ENCODE results near the gene SOCS7.

Gene SOCS7

DNA sequence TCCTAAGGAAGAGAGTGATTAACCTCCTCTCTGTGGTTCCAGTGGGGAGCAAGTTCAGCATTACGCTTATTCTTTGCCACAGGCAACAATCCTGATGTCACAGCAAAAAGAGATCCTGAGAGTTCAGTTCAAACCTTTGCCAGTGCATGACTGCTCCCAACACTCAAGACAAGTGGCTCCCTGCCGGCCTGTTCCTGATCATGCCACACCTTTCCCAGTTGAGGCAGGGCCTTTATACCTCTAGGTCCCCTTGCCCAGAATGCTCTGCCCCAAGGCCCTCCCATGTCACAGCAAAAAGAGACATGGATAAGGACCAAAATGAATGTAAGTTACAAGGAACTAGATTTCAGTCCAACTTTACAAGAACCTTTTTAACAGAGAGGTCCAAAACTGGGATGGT lies 45.6 kb downstream of the SOCS7 start:
- H3K4me3 ChIP-seq (ENCODE audit: low read depth, low read length): no peak overlapping the region
- in situ Hi-C loops (cut with HindIII; ENCODE audit: low sequenced_read_pairs): no loop called here
- no peak for DNase-seq (ENCODE audit: low read depth, low spot score)
- TF ChIP-seq, protein P1, sequence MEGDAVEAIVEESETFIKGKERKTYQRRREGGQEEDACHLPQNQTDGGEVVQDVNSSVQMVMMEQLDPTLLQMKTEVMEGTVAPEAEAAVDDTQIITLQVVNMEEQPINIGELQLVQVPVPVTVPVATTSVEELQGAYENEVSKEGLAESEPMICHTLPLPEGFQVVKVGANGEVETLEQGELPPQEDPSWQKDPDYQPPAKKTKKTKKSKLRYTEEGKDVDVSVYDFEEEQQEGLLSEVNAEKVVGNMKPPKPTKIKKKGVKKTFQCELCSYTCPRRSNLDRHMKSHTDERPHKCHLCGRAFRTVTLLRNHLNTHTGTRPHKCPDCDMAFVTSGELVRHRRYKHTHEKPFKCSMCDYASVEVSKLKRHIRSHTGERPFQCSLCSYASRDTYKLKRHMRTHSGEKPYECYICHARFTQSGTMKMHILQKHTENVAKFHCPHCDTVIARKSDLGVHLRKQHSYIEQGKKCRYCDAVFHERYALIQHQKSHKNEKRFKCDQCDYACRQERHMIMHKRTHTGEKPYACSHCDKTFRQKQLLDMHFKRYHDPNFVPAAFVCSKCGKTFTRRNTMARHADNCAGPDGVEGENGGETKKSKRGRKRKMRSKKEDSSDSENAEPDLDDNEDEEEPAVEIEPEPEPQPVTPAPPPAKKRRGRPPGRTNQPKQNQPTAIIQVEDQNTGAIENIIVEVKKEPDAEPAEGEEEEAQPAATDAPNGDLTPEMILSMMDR (IDR thresholded peaks at IDR 0.05; ENCODE audit: low read depth, low read length): no peak

DNA sequence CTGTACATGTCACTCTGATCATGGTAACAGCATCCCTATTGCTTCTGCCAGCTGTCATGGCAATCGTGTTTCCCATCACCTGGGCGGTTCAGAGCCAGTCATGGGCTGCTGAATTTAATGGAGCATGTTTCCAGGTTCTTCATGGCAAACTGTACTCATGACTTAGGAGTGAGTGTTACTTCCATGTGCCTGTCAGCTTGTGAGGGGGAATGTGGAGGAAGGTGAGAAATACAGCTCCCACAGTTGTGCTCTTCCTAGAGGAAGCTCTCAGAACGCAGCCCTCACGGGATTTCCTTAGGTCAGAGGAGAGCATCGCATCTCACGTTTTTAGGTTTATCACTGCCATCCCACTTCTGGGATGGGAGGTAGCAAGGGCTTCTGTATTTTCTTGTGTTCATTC lies 48.6 kb downstream of the SOCS7 start:
- no peak overlapping the region for H3K4me3 ChIP-seq (ENCODE audit: low read depth, low read length)
- DNase-seq (ENCODE audit: low read depth, low spot score): no peak
- in situ Hi-C loops (cut with HindIII; ENCODE audit: low sequenced_read_pairs): no loop called here
- TF ChIP-seq, protein P1 (IDR thresholded peaks at IDR 0.05; ENCODE audit: low read depth, low read length): no peak

DNA sequence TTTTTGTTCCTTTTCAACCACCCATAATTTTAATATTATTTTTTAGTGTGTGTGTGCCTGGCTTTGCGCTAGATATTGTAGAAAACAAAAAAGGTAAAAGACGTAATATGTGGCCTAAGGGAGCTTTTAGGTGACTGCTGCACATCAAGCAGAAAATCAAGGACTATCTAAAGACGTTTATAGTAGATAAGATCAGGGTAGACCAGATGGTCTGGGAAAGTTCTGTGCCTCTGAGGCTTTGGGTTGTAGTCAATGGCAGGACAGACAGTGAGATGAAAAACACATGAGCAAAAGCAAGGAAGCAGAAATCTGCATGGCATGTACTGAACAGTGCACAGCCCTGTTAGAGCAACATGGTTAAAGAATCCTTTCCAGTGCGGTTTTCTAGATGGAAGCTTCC lies 49.8 kb downstream of the SOCS7 start:
- DNase-seq (ENCODE audit: low read depth, low spot score): no peak
- no peak overlapping the region for H3K4me3 ChIP-seq (ENCODE audit: low read depth, low read length)
- in situ Hi-C loops (cut with HindIII; ENCODE audit: low sequenced_read_pairs): no loop called here
- TF ChIP-seq, protein P1 (IDR thresholded peaks at IDR 0.05; ENCODE audit: low read depth, low read length): no peak

DNA sequence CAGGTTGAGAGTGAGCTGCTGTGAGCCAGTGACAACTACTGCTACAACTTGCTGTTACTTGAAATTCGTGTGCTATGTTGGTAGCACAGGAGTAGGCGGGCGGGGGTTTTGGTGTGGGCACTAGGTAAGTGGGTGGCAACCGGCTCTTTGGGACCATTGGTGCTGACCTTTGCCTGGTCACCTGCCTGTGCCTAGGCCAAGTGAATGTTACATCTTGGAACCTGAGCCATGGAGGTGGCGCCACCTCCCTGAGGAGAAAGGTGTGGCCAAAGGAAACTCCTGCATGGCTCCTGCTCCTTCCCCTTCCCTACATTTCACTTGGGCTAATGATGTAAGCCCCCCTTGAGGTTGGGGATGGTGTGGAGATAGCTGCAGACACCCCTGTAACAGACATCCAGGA lies 51.3 kb downstream of the SOCS7 start:
- DNase-seq (ENCODE audit: low read depth, low spot score): no peak
- in situ Hi-C loops (cut with HindIII; ENCODE audit: low sequenced_read_pairs): no loop called here
- H3K4me3 ChIP-seq (ENCODE audit: low read depth, low read length): no peak overlapping the region
- TF ChIP-seq, protein P1 (IDR thresholded peaks at IDR 0.05; ENCODE audit: low read depth, low read length): no peak

DNA sequence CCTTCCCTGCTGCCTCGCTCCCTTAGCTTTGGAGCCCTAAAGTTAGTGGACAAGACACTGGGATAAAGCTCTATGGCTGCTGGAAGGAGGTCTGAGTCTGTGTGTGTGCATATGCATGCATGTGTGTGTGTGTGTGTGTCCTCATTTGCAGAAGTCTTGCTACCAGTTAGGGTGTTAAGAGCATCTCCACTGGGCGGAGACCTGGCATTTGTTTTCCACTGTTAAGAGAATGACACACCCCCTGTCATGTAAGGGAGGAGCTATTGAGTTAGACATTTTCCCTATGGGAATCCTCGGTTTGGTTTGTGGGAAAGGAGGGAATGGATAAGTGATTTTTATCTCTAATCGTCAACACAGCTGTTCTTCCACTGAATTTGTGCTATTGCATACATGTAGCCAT lies 51.8 kb downstream of the SOCS7 start:
- H3K4me3 ChIP-seq (ENCODE audit: low read depth, low read length): no peak overlapping the region
- in situ Hi-C loops (cut with HindIII; ENCODE audit: low sequenced_read_pairs): no loop called here
- no peak for DNase-seq (ENCODE audit: low read depth, low spot score)
- TF ChIP-seq, protein P1 (IDR thresholded peaks at IDR 0.05; ENCODE audit: low read depth, low read length): no peak

DNA sequence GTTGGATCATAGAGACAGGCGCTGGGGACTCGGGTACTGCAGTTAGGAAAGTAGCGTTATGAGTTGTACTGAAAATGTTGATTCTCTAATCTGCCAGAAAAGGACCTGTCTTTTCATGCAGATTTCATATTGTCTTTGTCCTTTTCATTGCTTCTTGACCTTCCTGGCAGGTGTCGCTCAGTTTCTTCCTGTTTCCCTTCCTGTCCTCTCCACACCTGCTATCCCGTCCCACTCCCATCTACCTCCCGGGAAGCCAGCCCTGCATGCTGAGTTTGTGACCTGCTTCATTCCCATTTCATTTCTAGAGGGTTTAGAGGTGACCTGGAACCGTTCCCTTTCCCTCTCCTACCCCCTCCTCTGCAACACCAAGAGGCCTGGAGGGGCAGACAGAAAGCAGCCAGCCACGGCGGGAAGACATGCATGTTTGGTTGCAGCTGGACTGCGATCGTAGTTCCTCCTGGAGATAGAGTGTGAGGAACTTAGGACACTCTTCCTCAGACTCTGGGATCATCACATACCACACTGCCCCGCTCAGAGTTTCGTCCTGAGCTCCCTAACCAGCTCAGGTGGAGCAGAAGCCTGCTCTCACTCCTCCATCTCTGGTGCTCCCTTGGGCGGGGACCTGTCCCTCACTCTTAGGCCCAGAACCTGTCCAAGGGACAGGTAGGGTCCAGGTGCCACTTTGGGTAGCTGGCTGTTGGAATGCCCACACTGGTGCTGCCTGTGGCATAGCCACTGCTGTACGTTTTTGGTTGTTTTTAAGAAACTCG lies 52.7 kb downstream of the SOCS7 start:
- in situ Hi-C loops (cut with HindIII; ENCODE audit: low sequenced_read_pairs): no loop called here
- no peak overlapping the region for H3K4me3 ChIP-seq (ENCODE audit: low read depth, low read length)
- TF ChIP-seq, protein P1 (IDR thresholded peaks at IDR 0.05; ENCODE audit: low read depth, low read length): no peak
- DNase-seq (ENCODE audit: low read depth, low spot score): no peak
